ENCODE results near the gene OSBPL5.
A peak's percentile ranks its signal among the peaks of the same experiment; 100 is the strongest.

OSBPL5 gene

GRCh38 chr11:3104961-3105790 lies 59.9 kb downstream of the OSBPL5 start:
- no peak for DNase-seq (ENCODE audit: low read depth, low spot score)

DNA sequence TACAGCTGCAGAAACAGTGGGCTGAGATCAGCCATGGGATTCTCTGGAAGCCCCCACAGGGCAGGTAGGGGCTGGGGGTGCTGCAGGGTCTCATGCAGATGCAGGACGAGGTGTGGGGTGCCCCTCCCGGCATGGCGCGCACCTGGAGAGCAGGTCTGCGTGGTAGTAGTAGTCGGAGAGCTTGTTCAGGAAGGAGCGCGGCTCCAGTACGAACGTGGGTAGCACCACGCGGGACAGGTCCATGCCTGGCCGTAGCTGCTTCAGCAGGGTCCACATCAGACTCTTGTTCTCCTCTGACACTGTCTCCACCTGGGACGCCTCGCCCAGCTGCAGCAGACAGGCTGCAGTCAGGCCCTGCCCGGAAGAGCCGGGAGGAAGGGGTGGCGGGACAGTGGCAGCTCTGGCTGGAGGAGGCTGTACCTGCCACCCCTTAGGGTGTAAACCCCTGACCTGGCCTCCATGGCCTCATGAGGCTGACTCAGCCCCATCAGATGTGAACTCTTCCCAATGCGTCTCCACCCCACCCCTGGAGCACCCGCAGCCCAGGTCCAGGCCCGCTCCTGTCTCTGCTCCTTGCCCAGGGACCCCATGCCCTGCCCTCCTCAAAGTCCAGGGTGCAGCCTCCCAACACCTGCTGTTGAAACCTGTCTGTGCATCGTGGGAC lies 60.9 kb downstream of the OSBPL5 start:
- no peak for DNase-seq (ENCODE audit: low read depth, low spot score)

DNA sequence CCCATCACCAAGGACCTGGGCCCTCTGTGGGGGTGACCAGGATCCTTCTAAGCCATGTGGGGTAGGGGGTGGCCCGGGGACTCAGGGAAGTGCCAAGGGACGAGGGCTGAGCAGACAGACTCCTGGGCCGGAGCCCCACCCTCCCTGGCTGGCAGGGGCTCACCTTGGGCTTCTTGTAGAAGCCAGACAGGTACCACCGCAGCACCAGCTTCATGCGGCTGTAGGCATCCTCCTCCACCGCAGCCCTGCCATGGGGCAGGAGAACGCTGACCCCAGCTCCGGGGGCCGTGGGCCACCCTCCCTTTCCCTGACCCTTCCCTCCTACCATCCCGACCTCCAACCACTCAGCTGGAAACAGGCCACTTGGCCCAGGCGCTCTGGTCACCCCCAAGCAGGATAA lies 62.0 kb downstream of the OSBPL5 start:
- DNase-seq (ENCODE audit: low read depth, low spot score): no peak

DNA sequence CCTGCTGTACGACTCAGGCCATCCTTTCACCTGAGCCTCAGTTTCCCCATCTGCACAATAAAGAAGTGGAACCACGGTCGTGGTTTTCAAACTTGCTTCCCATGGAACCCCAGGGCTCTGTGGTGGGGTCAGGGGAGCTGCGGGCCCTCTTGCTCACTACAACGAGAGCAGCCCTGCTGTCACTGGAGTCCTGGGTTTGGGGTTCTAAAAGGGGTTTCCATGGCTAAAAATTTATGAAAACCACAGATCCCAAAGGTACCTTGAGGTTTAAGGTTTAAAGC lies 62.5 kb downstream of the OSBPL5 start:
- no peak for DNase-seq (ENCODE audit: low read depth, low spot score)

- no peak for DNase-seq (ENCODE audit: low read depth, low spot score)
Measured at GRCh38 chr11:3101921-3102640, 63.0 kb downstream of the OSBPL5 start.

DNA sequence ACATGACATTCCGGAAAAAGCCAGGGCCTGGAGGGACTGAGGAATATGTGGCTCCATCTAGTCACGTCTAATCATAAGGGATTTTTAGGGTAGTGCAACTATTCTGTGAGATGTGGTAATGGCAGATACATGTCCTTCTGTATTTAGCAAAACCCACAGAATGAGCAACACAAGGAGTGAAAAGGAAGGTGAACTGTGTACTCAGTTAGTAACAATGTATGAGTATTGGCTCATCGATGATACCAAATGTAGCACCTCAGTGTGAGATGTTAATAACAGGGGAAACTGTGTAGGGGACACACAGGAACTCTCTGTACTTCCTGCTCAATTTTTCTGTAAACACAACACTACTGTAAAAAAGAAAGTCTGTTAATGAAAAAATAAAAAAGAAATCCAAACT lies 65.9 kb downstream of the OSBPL5 start:
- DNase-seq (ENCODE audit: low read depth, low spot score): no peak

DNA sequence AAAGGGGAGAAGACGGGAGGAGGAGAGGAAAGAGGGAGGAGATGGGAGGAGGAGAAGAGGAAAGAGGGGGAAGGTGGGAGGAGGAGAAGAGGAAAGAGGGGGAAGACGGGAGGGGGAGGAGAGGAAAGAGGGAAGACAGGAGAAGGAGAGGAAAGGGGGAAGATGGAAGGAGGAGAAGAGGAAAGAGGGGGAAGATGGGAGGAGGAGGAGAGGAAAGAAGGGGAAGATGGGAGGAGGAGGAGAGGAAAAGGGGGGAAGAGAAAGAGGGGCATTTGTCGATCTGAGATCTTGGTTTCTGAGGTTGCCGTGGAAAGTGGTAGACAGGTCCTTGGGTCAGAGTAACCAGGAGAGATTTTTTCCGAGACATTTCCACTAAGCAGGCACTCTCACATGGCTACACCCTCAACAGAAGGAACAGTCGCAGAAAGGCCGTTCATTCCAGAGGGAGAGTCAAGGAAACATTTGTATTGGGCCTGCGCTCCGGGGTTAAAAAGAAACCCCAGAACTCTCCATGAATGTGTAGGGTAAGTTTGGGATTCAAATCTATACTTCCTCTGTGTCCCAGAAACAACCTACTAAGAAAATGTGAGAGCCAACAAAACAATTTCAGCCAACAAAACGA lies 68.1 kb downstream of the OSBPL5 start:
- DNase-seq (ENCODE audit: low read depth, low spot score): no peak

DNA sequence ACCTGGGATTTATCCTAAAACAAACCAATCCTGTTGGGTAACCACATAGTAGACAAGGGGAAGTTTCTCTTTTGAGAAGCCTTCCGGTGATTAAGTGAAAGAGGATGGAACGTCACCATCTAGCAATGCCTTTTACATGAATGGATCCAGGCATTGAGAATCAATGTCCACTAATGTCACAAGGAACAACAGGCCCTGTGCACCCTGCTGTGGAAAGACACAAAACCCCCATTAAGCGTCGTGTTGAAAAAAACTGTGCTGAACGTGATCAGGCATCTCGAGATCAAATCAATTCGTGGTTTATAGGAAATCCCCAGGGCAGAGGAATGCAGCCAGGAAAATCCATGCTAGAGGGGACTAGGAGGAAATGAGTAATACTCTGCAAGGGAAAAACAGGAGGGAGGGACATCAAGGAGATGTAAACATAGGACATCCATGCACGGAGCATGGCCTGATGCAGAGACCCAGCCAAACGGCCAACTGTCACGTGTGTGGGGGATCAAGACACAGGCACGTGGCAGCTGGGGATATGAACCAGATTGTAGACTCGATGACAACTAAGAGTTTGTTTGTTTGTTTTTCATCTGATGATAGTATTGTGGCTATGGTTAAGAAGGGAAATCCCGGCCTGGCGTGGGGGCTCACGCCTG lies 69.3 kb downstream of the OSBPL5 start:
- peak; percentile 84 for DNase-seq (ENCODE audit: low read depth, low spot score)

- DNase-seq (ENCODE audit: low read depth, low spot score): no peak
Measured at GRCh38 chr11:3094223-3094824, 70.8 kb downstream of the OSBPL5 start.

DNA sequence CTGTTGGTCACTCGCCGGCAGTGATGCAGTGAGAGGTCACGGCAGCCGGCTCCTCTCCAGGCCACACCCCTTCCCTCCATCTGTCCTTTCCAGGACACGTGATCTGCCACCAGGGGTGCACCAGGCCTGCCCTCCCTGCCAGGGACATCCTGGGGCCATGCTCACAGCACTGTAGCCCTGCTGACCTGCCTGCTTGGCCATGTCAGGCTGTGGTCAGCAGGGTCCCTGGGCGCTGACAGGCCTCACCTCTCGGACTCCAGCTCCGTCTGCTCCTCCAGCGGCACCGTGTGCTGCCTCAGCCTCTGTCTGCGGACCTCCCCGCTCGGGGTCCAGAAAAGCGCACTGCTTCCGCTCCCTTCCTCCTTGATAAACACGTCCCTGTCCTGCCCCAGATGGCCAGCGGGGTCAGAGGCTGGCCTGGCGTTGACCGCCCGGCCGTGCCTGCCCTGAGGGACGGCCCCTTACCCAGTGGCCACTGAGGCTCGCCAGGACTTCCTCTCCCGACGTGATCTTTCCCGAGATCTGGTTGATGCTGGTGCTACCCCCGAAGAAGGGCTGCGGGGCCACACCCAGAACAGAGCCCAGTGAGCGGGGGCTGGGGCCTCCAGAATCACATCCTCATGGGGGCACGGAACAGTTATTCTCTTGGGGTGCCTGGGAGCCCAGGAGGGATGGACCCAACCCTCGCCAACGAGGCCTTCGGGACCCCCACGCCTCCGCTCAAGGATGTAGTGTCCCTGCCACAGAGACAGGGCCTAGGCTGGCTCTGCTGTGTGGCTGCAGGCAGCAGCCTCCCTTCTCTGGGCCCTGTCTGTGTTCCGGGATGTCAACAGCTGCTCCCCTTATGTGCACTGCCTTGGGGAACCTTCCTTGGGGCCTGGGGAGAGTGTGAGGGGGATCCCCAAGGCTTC lies 71.6 kb downstream of the OSBPL5 start:
- DNase-seq (ENCODE audit: low read depth, low spot score): no peak

DNA sequence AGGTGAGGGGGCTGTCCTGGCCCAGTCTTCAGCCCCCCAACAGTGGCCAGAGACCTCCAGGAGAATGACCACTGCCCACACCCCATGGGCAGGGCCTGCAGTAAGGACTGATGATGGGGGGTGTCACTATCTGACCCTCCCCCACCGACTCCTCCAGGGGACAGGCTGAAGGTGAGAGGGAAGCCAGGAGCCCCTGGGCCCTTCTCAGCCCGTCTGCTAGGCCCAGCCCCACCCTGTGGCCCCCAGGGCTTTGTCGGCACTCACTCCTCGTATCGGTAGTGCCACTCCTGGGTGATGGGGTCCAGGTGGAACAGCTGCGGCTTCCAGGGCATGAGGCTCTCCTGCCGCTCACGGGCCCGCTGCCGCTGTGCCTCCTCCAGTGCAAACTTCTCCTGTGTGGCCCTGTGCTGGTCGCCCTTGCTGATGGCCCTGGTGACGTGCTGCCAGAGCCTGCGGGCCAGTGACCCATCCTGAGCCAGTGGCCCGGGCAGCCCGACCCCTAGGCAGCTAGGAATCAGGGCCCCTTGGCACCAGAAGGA lies 72.4 kb downstream of the OSBPL5 start:
- no peak for DNase-seq (ENCODE audit: low read depth, low spot score)

DNA sequence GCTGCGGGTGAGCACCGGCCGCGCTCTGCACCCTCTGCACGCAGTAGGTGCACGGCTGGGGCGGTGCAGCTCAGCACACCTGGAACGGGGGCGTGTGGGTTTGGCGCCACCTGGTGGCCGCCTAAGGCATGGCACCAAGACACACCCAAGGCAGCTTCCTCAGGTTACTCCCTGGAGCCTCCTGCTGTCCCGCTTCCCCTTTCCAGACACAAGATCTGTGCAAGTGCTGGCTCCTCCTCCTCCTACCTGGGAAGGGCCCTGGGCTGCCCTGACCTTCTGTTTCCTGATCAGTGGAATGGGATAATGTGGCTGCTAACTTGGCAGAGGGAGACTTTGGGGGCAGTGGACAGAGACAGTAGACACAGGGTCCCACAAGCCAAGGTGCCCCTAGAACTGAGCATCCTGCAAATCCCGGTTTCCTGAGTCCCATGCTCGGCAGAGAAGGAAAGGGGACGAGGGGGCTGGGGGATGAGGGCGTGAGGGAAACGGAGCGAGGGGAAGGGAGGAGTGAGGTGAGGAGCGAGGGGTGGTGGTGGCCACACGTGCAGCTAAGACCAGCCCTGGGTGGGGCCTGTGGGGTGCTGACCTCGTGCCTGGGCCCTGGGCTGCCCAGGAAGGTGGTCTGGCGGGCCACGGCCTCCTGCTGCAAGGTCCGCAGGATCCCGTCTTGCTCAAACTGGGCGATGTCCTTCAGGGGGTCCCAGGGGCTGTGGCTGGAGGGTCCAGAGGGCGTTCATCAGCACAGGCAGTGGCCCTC lies 73.1 kb downstream of the OSBPL5 start:
- peak; percentile 82 for DNase-seq (ENCODE audit: low read depth, low spot score)

DNA sequence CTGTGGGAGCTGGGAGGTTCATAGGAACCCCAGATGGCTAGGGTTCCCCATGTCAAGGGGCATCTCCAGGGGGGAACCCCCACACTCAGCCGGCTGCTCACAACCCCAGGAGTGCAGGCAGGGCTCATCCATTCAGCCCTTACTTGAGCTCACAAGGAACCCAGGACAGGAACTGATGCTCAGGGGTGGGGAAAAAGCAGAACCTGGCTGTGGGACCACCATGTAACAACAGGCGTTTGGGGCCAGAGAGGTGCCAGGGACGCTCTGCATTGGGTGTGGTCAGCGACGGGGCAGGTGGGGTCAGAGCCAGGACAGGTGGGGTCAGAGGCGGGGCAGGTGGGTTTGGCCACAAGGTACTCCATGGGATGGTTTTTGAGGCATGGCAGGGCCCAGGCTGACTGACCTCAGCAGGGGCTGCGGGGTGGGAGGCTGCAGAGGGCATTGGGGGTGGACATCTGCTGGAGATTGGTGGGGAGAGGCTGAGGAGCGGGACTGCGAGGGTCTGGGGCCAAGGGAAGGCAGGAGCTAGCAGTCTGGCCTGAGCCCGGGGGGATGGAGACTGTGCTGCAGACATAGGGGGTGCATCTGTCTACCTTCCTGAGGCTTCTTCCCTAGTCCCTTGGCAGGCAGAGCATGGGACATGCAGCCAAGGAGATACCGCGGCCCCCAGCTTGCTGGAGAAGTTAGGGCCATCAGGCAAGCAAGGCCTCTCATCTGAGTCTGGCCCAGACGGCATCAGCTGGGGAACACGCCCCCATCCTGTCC lies 73.8 kb downstream of the OSBPL5 start:
- no peak for DNase-seq (ENCODE audit: low read depth, low spot score)

- DNase-seq (ENCODE audit: low read depth, low spot score): no peak
Measured at GRCh38 chr11:3090096-3090901, 74.8 kb downstream of the OSBPL5 start.

GRCh38 chr11:3089236-3090061 lies 75.7 kb downstream of the OSBPL5 start:
- no peak for DNase-seq (ENCODE audit: low read depth, low spot score)

- DNase-seq (ENCODE audit: low read depth, low spot score): no peak
Measured at GRCh38 chr11:3088806-3089205, 76.3 kb downstream of the OSBPL5 start.

Data from astrocyte of the hippocampus (primary cell).